Mucosa of descending colon (tissue), 3 donors: ENCODE measurements around the gene DNAH10. TPM values are rescaled to one million over a fixed set of nuclear protein-coding genes. Genes with fewer than 3 reads are reported as not detected.
A peak's percentile ranks its signal among the peaks of the same experiment; 100 is the strongest.

Experiments used
- ATAC-seq: fragments of 200-7000 bp; cut with Tn5 transposase; one replicate; pipeline ENCODE4 v1.9.1; 2020; ENCODE audit warnings: mild to moderate bottlenecking, moderate library complexity
- DNase-seq, 3 donors: peaks; one replicate each; pipeline ENCODE4 v3.0.0-alpha.2; 2020
- H3K36me3 ChIP-seq: fragments of 200-600 bp; one replicate; pipeline ENCODE4 v1.8.0; 2021; ENCODE audit warnings: low read depth, mild to moderate bottlenecking
- H3K4me1 ChIP-seq: fragments of 200-600 bp; one replicate; pipeline ENCODE4 v1.8.0; 2021; ENCODE audit warnings: low read depth, mild to moderate bottlenecking
- H3K4me3 ChIP-seq: fragments of 200-600 bp; one replicate; pipeline ENCODE4 v1.8.0; 2021; ENCODE audit warnings: mild to moderate bottlenecking
- H3K9me3 ChIP-seq: fragments of 200-600 bp; one replicate; pipeline ENCODE4 v1.8.0; 2021; ENCODE audit warnings: mild to moderate bottlenecking
- intact Hi-C, 2 donors: fragments of 100-400 bp; cut with DNase I in 1 of 2; cut with micrococcal nuclease in 1 of 2; formaldehyde crosslinking; loops; one replicate each; pipeline versions ENCODE4 v1.11.0 to v1.11.1; 2022; cut with DNase I, micrococcal nuclease
- total RNA-seq, 3 donors: library from RNA; stranded (reverse); fragmentation: NEBNext Ultra II Directional in 2 of 3; extraction: Animal tissue kit (Norgen Biotek cat#: 25700) in 2 of 3; gene quantifications; one replicate each; pipeline versions ENCODE4 v1.2.1 to v1.2.4, GENCODE V29; 2021 to 2023
- TF ChIP-seq, protein P1 (sequence below): fragments of 200-600 bp; IDR thresholded peaks from one replicate; pipeline ENCODE4 v1.8.0; 2022; ENCODE audit warnings: antibody characterized with exemption, mild to moderate bottlenecking
- donor health status: DM: no; HTN: no; CAD: no; lungs with moderate emphysema.
- donor health status: DM: no; HTN: no; CAD: no.
- donor health status: DM: no; HTN: yes; CAD: no.

DNAH10 gene
- total RNA-seq, 3 donors from 2014 or later, result 0.29 to 0.63 (median 0.29) TPM

- intact Hi-C loops, result no loop called here
- Histone ChIP-seq H3K4me3 (no peak overlapping the region), H3K4me1 (no peaks in the 10 kb centered on the region), H3K9me3 (no peaks in the 10 kb centered on the region), H3K36me3 (no peaks in the 10 kb centered on the region)
- DNase-seq (no peak), ATAC-seq (no peak)
- TF ChIP-seq, protein P1, sequence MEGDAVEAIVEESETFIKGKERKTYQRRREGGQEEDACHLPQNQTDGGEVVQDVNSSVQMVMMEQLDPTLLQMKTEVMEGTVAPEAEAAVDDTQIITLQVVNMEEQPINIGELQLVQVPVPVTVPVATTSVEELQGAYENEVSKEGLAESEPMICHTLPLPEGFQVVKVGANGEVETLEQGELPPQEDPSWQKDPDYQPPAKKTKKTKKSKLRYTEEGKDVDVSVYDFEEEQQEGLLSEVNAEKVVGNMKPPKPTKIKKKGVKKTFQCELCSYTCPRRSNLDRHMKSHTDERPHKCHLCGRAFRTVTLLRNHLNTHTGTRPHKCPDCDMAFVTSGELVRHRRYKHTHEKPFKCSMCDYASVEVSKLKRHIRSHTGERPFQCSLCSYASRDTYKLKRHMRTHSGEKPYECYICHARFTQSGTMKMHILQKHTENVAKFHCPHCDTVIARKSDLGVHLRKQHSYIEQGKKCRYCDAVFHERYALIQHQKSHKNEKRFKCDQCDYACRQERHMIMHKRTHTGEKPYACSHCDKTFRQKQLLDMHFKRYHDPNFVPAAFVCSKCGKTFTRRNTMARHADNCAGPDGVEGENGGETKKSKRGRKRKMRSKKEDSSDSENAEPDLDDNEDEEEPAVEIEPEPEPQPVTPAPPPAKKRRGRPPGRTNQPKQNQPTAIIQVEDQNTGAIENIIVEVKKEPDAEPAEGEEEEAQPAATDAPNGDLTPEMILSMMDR, result no peak
Measured at GRCh38 chr12:123931686-123932321, 169.7 kb downstream of the DNAH10 start.

DNA sequence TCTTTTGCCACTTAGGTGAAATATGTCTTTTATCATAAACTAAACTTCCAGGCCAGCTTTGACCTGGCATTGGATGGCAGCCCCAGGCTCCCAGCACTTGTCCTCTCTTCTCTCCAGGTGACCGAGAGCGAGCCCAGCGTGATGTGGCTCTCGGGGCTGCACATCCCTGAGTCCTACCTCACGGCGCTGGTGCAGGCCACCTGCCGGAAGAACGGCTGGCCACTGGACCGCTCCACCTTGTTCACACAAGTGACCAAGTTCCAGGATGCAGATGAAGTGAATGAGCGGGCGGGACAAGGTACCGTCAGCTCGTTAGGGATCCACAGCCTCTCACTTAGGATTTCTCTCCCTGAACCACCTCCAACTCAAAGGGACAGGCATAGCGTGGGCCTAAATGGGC lies 171.1 kb downstream of the DNAH10 start:
- no peaks in the 10 kb centered on the region for H3K9me3 ChIP-seq
- no peak for ATAC-seq
- H3K36me3 ChIP-seq, result no peaks in the 10 kb centered on the region
- TF ChIP-seq, protein P1, result no peak
- intact Hi-C loops, result no loop called here
- no peaks in the 10 kb centered on the region for H3K4me1 ChIP-seq
- DNase-seq, result no peak
- H3K4me3 ChIP-seq, result no peak overlapping the region

GRCh38 chr12:123934016-123934620 lies 172.0 kb downstream of the DNAH10 start:
- H3K4me3 ChIP-seq, result no peak overlapping the region

GRCh38 chr12:123934829-123935228 lies 172.7 kb downstream of the DNAH10 start:
- Histone ChIP-seq H3K4me3 (no peak overlapping the region), H3K4me1 (no peaks in the 10 kb centered on the region), H3K9me3 (no peaks in the 10 kb centered on the region), H3K36me3 (no peaks in the 10 kb centered on the region)
- TF ChIP-seq, protein P1, result no peak
- DNase-seq (no peak), ATAC-seq (peak; percentile 13)
- intact Hi-C loops, result no loop called here

More at GRCh38 chr12:123934016-123934620, 172.0 kb downstream of the DNAH10 start:
- ATAC-seq, result no peak
- H3K36me3 ChIP-seq, result no peaks in the 10 kb centered on the region
- H3K4me1 ChIP-seq, result no peaks in the 10 kb centered on the region
- no peaks in the 10 kb centered on the region for H3K9me3 ChIP-seq
- intact Hi-C loops, result no loop called here
- TF ChIP-seq, protein P1, result no peak
- DNase-seq, result no peak

- Histone ChIP-seq H3K4me3 (no peak overlapping the region), H3K4me1 (no peaks in the 10 kb centered on the region), H3K36me3 (no peaks in the 10 kb centered on the region), H3K9me3 (no peaks in the 10 kb centered on the region)
- ATAC-seq, result no peak
- intact Hi-C loops, result no loop called here
- TF ChIP-seq, protein P1, result no peak
- DNase-seq, result no peak
Measured at GRCh38 chr12:123935956-123936355, 173.9 kb downstream of the DNAH10 start.
